ENCODE measurements around the gene NACA2. TPM values are rescaled to one million over a fixed set of nuclear protein-coding genes. Genes with fewer than 3 reads are reported as not detected.
"Not testable (repeated sequence)": the region's sequence is repeated elsewhere in the genome, so short reads cannot be mapped to it uniquely, and the experiment has no call there.

Gene NACA2
- total RNA-seq, 1 donor from 2014 or later: not detected

- DNase-seq: no peak
- Mint-ChIP-seq H3K4me3 (no peak overlapping the region), H3K4me1 (no peaks in the 10 kb centered on the region), H3K27ac (no peak overlapping the region), H3K27me3 (peaks cover 23% of the 10 kb centered on the region), H3K9me3 (no peaks in the 10 kb centered on the region), H3K36me3 (ENCODE audit: low read depth) (no peaks in the 10 kb centered on the region)
- ChIA-PET POLR2A (no interaction called here), CTCF (no interaction called here)
- no peak for TF ChIP-seq CTCF (IDR thresholded peaks at IDR 0.05)
- intact Hi-C loops (cut with micrococcal nuclease): no loop called here
- ATAC-seq (ENCODE audit: low read depth): no peak
These were observed 15.0 kb downstream of the NACA2 start for GRCh38 chr17:61575983-61576382.

- Mint-ChIP-seq H3K27ac (no peak overlapping the region), H3K4me3 (no peak overlapping the region), H3K36me3 (ENCODE audit: low read depth) (no peaks in the 10 kb centered on the region), H3K4me1 (no peaks in the 10 kb centered on the region), H3K27me3 (peaks cover 21% of the 10 kb centered on the region), H3K9me3 (no peaks in the 10 kb centered on the region)
- no peak for DNase-seq
- no peak for TF ChIP-seq CTCF (IDR thresholded peaks at IDR 0.05)
- ATAC-seq (ENCODE audit: low read depth): no peak
- intact Hi-C loops (cut with micrococcal nuclease): no loop called here
- ChIA-PET POLR2A (no interaction called here), CTCF (no interaction called here)
These were observed 15.6 kb downstream of the NACA2 start for GRCh38 chr17:61575352-61575975.

GRCh38 chr17:61574542-61575351, 16.3 kb downstream of the NACA2 start:
- H3K4me3 Mint-ChIP-seq: no peak overlapping the region
- H3K36me3 Mint-ChIP-seq (ENCODE audit: low read depth): no peaks in the 10 kb centered on the region
- ChIA-PET CTCF (no interaction called here), POLR2A (no interaction called here)
- ATAC-seq (ENCODE audit: low read depth): no peak
- H3K9me3 Mint-ChIP-seq: peaks cover 5% of the 10 kb centered on the region
- TF ChIP-seq CTCF (IDR thresholded peaks at IDR 0.05): no peak
- H3K4me1 Mint-ChIP-seq: no peaks in the 10 kb centered on the region
- H3K27ac Mint-ChIP-seq: no peak overlapping the region
- DNase-seq: no peak
- intact Hi-C loops (cut with micrococcal nuclease): no loop called here
- peaks cover 21% of the 10 kb centered on the region for H3K27me3 Mint-ChIP-seq

- DNase-seq; H3K27ac Mint-ChIP-seq; H3K4me1 Mint-ChIP-seq; CTCF ChIA-PET; intact Hi-C loops (cut with micrococcal nuclease); ATAC-seq (ENCODE audit: low read depth); H3K27me3 Mint-ChIP-seq; H3K36me3 Mint-ChIP-seq (ENCODE audit: low read depth); POLR2A ChIA-PET; H3K4me3 Mint-ChIP-seq; H3K9me3 Mint-ChIP-seq: not testable (repeated sequence)
These were observed 18.5 kb downstream of the NACA2 start for GRCh38 chr17:61572547-61572946.

- intact Hi-C loops (cut with micrococcal nuclease): no loop called here
- DNase-seq (no peak), ATAC-seq (ENCODE audit: low read depth) (no peak)
- CTCF ChIA-PET: no interaction called here
- no peak overlapping the region for H3K27ac Mint-ChIP-seq
- H3K27me3 Mint-ChIP-seq: peaks cover 8% of the 10 kb centered on the region
- no peaks in the 10 kb centered on the region for H3K36me3 Mint-ChIP-seq (ENCODE audit: low read depth)
- no peak for TF ChIP-seq CTCF (IDR thresholded peaks at IDR 0.05)
- H3K4me3 Mint-ChIP-seq: no peak overlapping the region
- no peaks in the 10 kb centered on the region for H3K4me1 Mint-ChIP-seq
- peaks cover 5% of the 10 kb centered on the region for H3K9me3 Mint-ChIP-seq
- POLR2A ChIA-PET: no interaction called here
These were observed 19.4 kb downstream of the NACA2 start for GRCh38 chr17:61571624-61572023.

Measured in activated B cell treated with CpG ODN at 0.5 μM for 24 hours (primary cell).